SK-N-SH (cell line): ENCODE measurements around the gene SARDH. TPM values are rescaled to one million over a fixed set of nuclear protein-coding genes. Genes with fewer than 3 reads are reported as not detected.
A peak's percentile ranks its signal among the peaks of the same experiment; 100 is the strongest.

Experiments used
- CTCF ChIA-PET: fragments of 300-600, 350-600 bp; formaldehyde crosslinking; extraction: SDS; loops from one replicate; lab custom pipeline; 2021; lab: Yijun Ruan, JAX
- POLR2A ChIA-PET: fragments of 350-600 bp; sonication (Branson Sonifier 250); formaldehyde crosslinking; extraction: SDS; loops from one replicate; lab custom pipeline; 2020; ENCODE audit warnings: antibody characterized with exemption, inconsistent platforms; lab: Yijun Ruan, JAX
- DNase-seq: peaks from one replicate; pipeline ENCODE4 v3.0.0; 2012
- H2AFZ ChIP-seq: fragments of 200-600 bp; sonication (generic); 2 replicates; pipeline ENCODE4 v1.8.1; 2016; ENCODE audit warnings: antibody characterized with exemption, mild to moderate bottlenecking, low read depth
- H3F3A ChIP-seq: fragments of 200-600 bp; sonication (generic); replicated peaks from 2 replicates; pipeline ENCODE3; 2016; ENCODE audit warnings: antibody characterized with exemption, mild to moderate bottlenecking; ENCODE audit not compliant: insufficient read depth
- H3K27ac ChIP-seq, 2 experiments: fragments of 200-500 bp in 1 of 2; fragments of 200-600 bp in 1 of 2; sonication (Bioruptor generic) in 1 of 2; sonication (generic), shearing (Covaris generic) in 1 of 2; 2 replicates each; pipeline versions ENCODE4 v1.5.1 to v1.6.1; 2014 to 2016; ENCODE audit warnings: low read depth in 2 of 2, inconsistent platforms in 1 of 2, low read length in 1 of 2, mild to moderate bottlenecking in 1 of 2, mixed read lengths in 1 of 2
- H3K27me3 ChIP-seq: fragments of 200-600 bp; sonication (generic), shearing (Covaris generic); 2 replicates; pipeline ENCODE4 v1.6.1; 2016; ENCODE audit warnings: mixed run types; ENCODE audit not compliant: insufficient read depth
- H3K36me3 ChIP-seq, 2 experiments: fragments of 200-500 bp in 1 of 2; fragments of 200-600 bp in 1 of 2; sonication (Bioruptor generic) in 1 of 2; sonication (generic) in 1 of 2; replicated peaks in 1 of 2; 2 replicates each; pipeline versions ENCODE3 to v1.5.1; 2014 to 2016; ENCODE audit warnings: low read length in 1 of 2, mild to moderate bottlenecking in 1 of 2; ENCODE audit not compliant: insufficient read depth in 2 of 2, control insufficient read depth in 1 of 2
- H3K4me1 ChIP-seq, 2 experiments: fragments of 200-500 bp in 1 of 2; fragments of 200-600 bp in 1 of 2; sonication (Bioruptor generic) in 1 of 2; sonication (generic), shearing (Covaris generic) in 1 of 2; 2 replicates each; pipeline versions ENCODE4 v1.5.1 to v1.6.1; 2014 to 2016; ENCODE audit warnings: low read depth in 1 of 2, low read length in 1 of 2, mixed run types in 1 of 2; ENCODE audit not compliant: insufficient read depth in 2 of 2, control insufficient read depth in 1 of 2
- H3K4me2 ChIP-seq: fragments of 200-600 bp; sonication (generic), shearing (Covaris generic); 2 replicates; pipeline ENCODE4 v1.6.1; 2017; ENCODE audit warnings: mixed run types
- H3K4me3 ChIP-seq, 2 experiments: fragments of 200-500 bp in 1 of 2; fragments of 200-600 bp in 1 of 2; sonication (Bioruptor generic) in 1 of 2; sonication (generic), shearing (Covaris generic) in 1 of 2; 2 replicates each; pipeline versions ENCODE4 v1.5.1 to v1.8.1; 2014 to 2016; ENCODE audit warnings: low read depth in 2 of 2, inconsistent platforms in 1 of 2, low read length in 1 of 2, mild to moderate bottlenecking in 1 of 2, mixed read lengths in 1 of 2, moderate library complexity in 1 of 2
- H3K79me2 ChIP-seq: fragments of 200-600 bp; sonication (generic); 2 replicates; pipeline ENCODE4 v1.8.1; 2017; ENCODE audit warnings: mild to moderate bottlenecking; ENCODE audit not compliant: insufficient read depth
- H3K9ac ChIP-seq: fragments of 200-600 bp; sonication (generic); 2 replicates; pipeline ENCODE4 v1.6.1; 2017; ENCODE audit warnings: mixed run types
- H3K9me2 ChIP-seq: fragments of 200-600 bp; sonication (generic); 2 replicates; pipeline ENCODE4 v1.6.1; 2017; ENCODE audit warnings: mixed run types
- H3K9me3 ChIP-seq: fragments of 200-600 bp; sonication (generic); 2 replicates; pipeline ENCODE4 v1.6.1; 2017; ENCODE audit warnings: mixed run types, mild to moderate bottlenecking, moderate library complexity
- H4K20me1 ChIP-seq: fragments of 200-600 bp; sonication (generic); 2 replicates; pipeline ENCODE4 v1.6.1; 2017; ENCODE audit warnings: mild to moderate bottlenecking, mixed run types; ENCODE audit not compliant: insufficient read depth
- CHD2 ChIP-seq: fragments of 150-350 bp; IDR thresholded peaks from 2 replicates; pipeline ENCODE4 v1.6.1; 2018; ENCODE audit warnings: low read length; ENCODE audit not compliant: partially characterized antibody
- EZH2phosphoT487 ChIP-seq: fragments of 200-600 bp; sonication (generic); IDR thresholded peaks from 2 replicates; pipeline ENCODE4 v1.6.1; 2017; ENCODE audit warnings: low read depth, mixed run types, mild to moderate bottlenecking, antibody characterized with exemption, moderate library complexity, borderline replicate concordance
- MAX ChIP-seq: IDR thresholded peaks from 2 replicates; pipeline ENCODE4 v1.4.0; 2012; ENCODE audit warnings: low read depth
- NRF1 ChIP-seq: IDR thresholded peaks from 2 replicates; pipeline ENCODE4 v1.6.1; 2012; ENCODE audit warnings: low read depth, mild to moderate bottlenecking, low read length
- RAD21 ChIP-seq: IDR thresholded peaks from 2 replicates; pipeline ENCODE4 v1.6.1; 2012; ENCODE audit warnings: mild to moderate bottlenecking, low read length
- REST ChIP-seq: IDR thresholded peaks from 2 replicates; pipeline ENCODE4 v1.6.1; 2012; ENCODE audit warnings: mild to moderate bottlenecking, low read depth, low read length, moderate library complexity
- RFX5 ChIP-seq: IDR thresholded peaks from 2 replicates; pipeline ENCODE4 v1.6.1; 2012; ENCODE audit warnings: mild to moderate bottlenecking, improper control_type of control experiment, low read length
- RXRA ChIP-seq: IDR thresholded peaks from 2 replicates; pipeline ENCODE4 v1.4.0; 2012; ENCODE audit warnings: low read depth, mild to moderate bottlenecking, borderline replicate concordance
- SIN3A ChIP-seq: IDR thresholded peaks from 2 replicates; pipeline ENCODE4 v1.6.1; 2012; ENCODE audit warnings: low read depth, mild to moderate bottlenecking, low read length, moderate library complexity, borderline replicate concordance
- USF2 ChIP-seq: fragments of 150-350 bp; IDR thresholded peaks from 2 replicates; pipeline ENCODE4 v1.6.1; 2017; ENCODE audit warnings: antibody characterized with exemption, low read length, low read depth, borderline replicate concordance
- WGBS: methylation state at CpG from one replicate; pipeline ENCODE4 v1.1.6; 2017; ENCODE audit warnings: low lambda C conversion rate; 5-methylcytosine and 5-hydroxymethylcytosine counted together
- polyA plus RNA-seq, 3 experiments: library from polyadenylated mRNA; depleted of rRNA; stranded (reverse); fragments of >200 nt; gene quantifications; 2 replicates each; pipeline ENCODE4 v1.2.3, GENCODE V29; 2012
- TF ChIP-seq, protein P1 (sequence below): IDR thresholded peaks from 2 replicates; pipeline ENCODE4 v1.4.0; 2012; ENCODE audit warnings: low read depth, borderline replicate concordance

SARDH gene
- polyA plus RNA-seq, 1 of the 3 experiments (the other 2 are of a cell fraction): 5.9 TPM

GRCh38 chr9:133640580-133641395 lies 97.4 kb downstream of the SARDH start:
- H3K27ac ChIP-seq: peak overlapping the region in 1 of 2 experiments; percentile 100; a peak in 2 of 4 replicates
- CTCF ChIA-PET: interaction anchor here (0.7 to 1.9 kb wide), 5 partner anchors 21 to 108 kb away, joined by 3 to 5 read pairs (median 3); no protein-coding TSS in a partner anchor
- H3K9me3 ChIP-seq: no peaks in the 10 kb centered on the region
- H2AFZ ChIP-seq: no peak overlapping the region
- H3K36me3 ChIP-seq: peaks cover 0 to 6% of the 10 kb centered on the region in 2 experiments
- peaks cover 0 to 65% of the 10 kb centered on the region in 2 experiments; a peak in 1 of 4 replicates for H3K4me1 ChIP-seq
- POLR2A ChIA-PET: interaction anchor here (0.9 to 16.4 kb wide), 7 partner anchors 11 to 109 kb away, joined by 3 to 261 read pairs (median 4); partner anchors contain the start of genes ADAMTSL2 and FAM163B
- 49% methylated on average over 11 of the region's 13 CpGs for WGBS
- H3F3A ChIP-seq: no peaks in the 10 kb centered on the region
- H3K9me2 ChIP-seq: no peaks in the 10 kb centered on the region
- DNase-seq: no peak
- no peak overlapping the region for H3K9ac ChIP-seq
- TF ChIP-seq, protein P1, sequence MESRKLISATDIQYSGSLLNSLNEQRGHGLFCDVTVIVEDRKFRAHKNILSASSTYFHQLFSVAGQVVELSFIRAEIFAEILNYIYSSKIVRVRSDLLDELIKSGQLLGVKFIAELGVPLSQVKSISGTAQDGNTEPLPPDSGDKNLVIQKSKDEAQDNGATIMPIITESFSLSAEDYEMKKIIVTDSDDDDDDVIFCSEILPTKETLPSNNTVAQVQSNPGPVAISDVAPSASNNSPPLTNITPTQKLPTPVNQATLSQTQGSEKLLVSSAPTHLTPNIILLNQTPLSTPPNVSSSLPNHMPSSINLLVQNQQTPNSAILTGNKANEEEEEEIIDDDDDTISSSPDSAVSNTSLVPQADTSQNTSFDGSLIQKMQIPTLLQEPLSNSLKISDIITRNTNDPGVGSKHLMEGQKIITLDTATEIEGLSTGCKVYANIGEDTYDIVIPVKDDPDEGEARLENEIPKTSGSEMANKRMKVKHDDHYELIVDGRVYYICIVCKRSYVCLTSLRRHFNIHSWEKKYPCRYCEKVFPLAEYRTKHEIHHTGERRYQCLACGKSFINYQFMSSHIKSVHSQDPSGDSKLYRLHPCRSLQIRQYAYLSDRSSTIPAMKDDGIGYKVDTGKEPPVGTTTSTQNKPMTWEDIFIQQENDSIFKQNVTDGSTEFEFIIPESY: no peak
- TF ChIP-seq SIN3A (no peak), CHD2 (no peak), MAX (no peak), NRF1 (no peak), REST (no peak), RFX5 (no peak), EZH2phosphoT487 (no peak), RAD21 (no peak), USF2 (no peak), RXRA (no peak)
- H3K27me3 ChIP-seq: peaks cover 36% of the 10 kb centered on the region
- H3K79me2 ChIP-seq: no peaks in the 10 kb centered on the region
- no peaks in the 10 kb centered on the region for H4K20me1 ChIP-seq
- H3K4me2 ChIP-seq: no peak overlapping the region
- peak overlapping the region in 1 of 2 experiments; percentile 64; a peak in 1 of 4 replicates for H3K4me3 ChIP-seq
